HCT116 (cell line): Measurements from ENCODE around the gene TSPAN5. TPM values are rescaled to one million over a fixed set of nuclear protein-coding genes. Genes with fewer than 3 reads are reported as not detected.

Experiments
- ATAC-seq: fragments of 200-7000 bp; cut with Tn5 transposase; 2 replicates; pipeline ENCODE4 v1.9.1; 2020; ENCODE audit warnings: mild to moderate bottlenecking, moderate library complexity
- BruUV-seq: library from RNA; stranded (reverse); fragments of 400-500 nt; replicated peaks from 2 replicates; lab custom pipeline; 2021; lab: Mats Ljungman, UMichigan
- CTCF ChIA-PET: fragments of 300-600 bp; sonication (Branson Sonifier 250); formaldehyde crosslinking; loops from one replicate; lab custom pipeline; 2021; ENCODE audit warnings: antibody characterized with exemption; lab: Charles Lee
- POLR2A ChIA-PET: fragments of 300-600, 350-600 bp; sonication (Branson Sonifier 250); formaldehyde crosslinking; loops from one replicate; lab custom pipeline; 2021; ENCODE audit warnings: antibody characterized with exemption; lab: Charles Lee
- RAD21 ChIA-PET, 2 experiments: fragments of 300-600 bp; sonication (Branson Sonifier 250); formaldehyde crosslinking; loops; one replicate each; lab custom pipeline; 2023; ENCODE audit warnings: low total read pairs in 2 of 2; ENCODE audit not compliant: uncharacterized antibody in 2 of 2, unreplicated experiment in 2 of 2, low non-redundant PET in 1 of 2; lab: Charles Lee
- DNase-seq: peaks from one replicate; pipeline ENCODE4 v3.0.0-alpha.2; 2010; ENCODE audit warnings: low read depth, low spot score
- H2AFZ ChIP-seq: fragments of 200-600 bp; shearing (Covaris generic), sonication (generic); 2 replicates; pipeline ENCODE4 v1.6.1; 2017; ENCODE audit warnings: low read depth, mixed run types, mixed read lengths, antibody characterized with exemption, low read length; ENCODE audit not compliant: poor library complexity, severe bottlenecking
- H3K27ac ChIP-seq: 2 replicates; pipeline ENCODE4 v1.5.1; 2012; ENCODE audit warnings: low read depth, low read length
- H3K27me3 ChIP-seq: fragments of 200-600 bp; sonication (generic); 2 replicates; pipeline ENCODE4 v1.6.1; 2016; ENCODE audit warnings: mixed run types, low read length, mixed read lengths; ENCODE audit not compliant: insufficient read depth
- H3K36me3 ChIP-seq, 2 experiments: fragments of 200-500 bp in 1 of 2; fragments of 200-600 bp in 1 of 2; sonication (Bioruptor generic) in 1 of 2; sonication (generic) in 1 of 2; 2 replicates each; pipeline versions ENCODE4 v1.5.1 to v1.6.1; 2014 to 2016; ENCODE audit warnings: low read length in 2 of 2, inconsistent platforms in 1 of 2, mixed read lengths in 1 of 2, mixed run types in 1 of 2; ENCODE audit not compliant: insufficient read depth in 2 of 2, control insufficient read depth in 1 of 2
- H3K4me1 ChIP-seq, 2 experiments: fragments of 200-600 bp in 1 of 2; sonication (generic) in 1 of 2; 2 replicates each; pipeline versions ENCODE4 v1.5.1 to v1.6.1; 2012 to 2017; ENCODE audit warnings: low read length in 2 of 2, inconsistent platforms in 1 of 2, mild to moderate bottlenecking in 1 of 2, mixed read lengths in 1 of 2, mixed run types in 1 of 2, moderate library complexity in 1 of 2; ENCODE audit not compliant: insufficient read depth in 2 of 2, control insufficient read depth in 1 of 2
- H3K4me2 ChIP-seq: fragments of 200-600 bp; sonication (generic); 2 replicates; pipeline ENCODE4 v1.6.1; 2017; ENCODE audit warnings: mixed run types, low read length, mixed read lengths
- H3K4me3 ChIP-seq, 2 experiments: fragments of 200-600 bp in 1 of 2; sonication (generic) in 1 of 2; replicated peaks in 1 of 2; 2 replicates each; pipeline ENCODE4 v1.5.1; 2011 to 2016; ENCODE audit warnings: low read length in 2 of 2, control low read depth in 1 of 2, low read depth in 1 of 2, mild to moderate bottlenecking in 1 of 2, mixed read lengths in 1 of 2, mixed run types in 1 of 2
- H3K79me2 ChIP-seq: fragments of 200-600 bp; sonication (generic); 2 replicates; pipeline ENCODE4 v1.6.1; 2017; ENCODE audit warnings: mild to moderate bottlenecking, mixed run types, low read length, moderate library complexity, mixed read lengths; ENCODE audit not compliant: insufficient read depth
- H3K9ac ChIP-seq: fragments of 200-600 bp; sonication (generic); 2 replicates; pipeline ENCODE4 v1.6.1; 2016; ENCODE audit warnings: low read length, mixed read lengths
- H3K9me2 ChIP-seq: fragments of 200-600 bp; sonication (generic), shearing (Covaris generic); 2 replicates; pipeline ENCODE4 v1.6.1; 2017; ENCODE audit warnings: mixed run types, mild to moderate bottlenecking, moderate library complexity; ENCODE audit not compliant: insufficient read depth
- H3K9me3 ChIP-seq, 2 experiments: fragments of 200-500 bp in 1 of 2; fragments of 200-600 bp in 1 of 2; sonication (Bioruptor generic) in 1 of 2; sonication (generic) in 1 of 2; 2 replicates each; pipeline ENCODE4 v1.6.1; 2014 to 2017; ENCODE audit warnings: low read length in 2 of 2, mixed read lengths in 2 of 2, inconsistent platforms in 1 of 2, low read depth in 1 of 2, mild to moderate bottlenecking in 1 of 2, mixed run types in 1 of 2, moderate library complexity in 1 of 2; ENCODE audit not compliant: control insufficient read depth in 1 of 2, insufficient read depth in 1 of 2
- H4K20me1 ChIP-seq: fragments of 200-600 bp; sonication (generic), shearing (Covaris generic); 2 replicates; pipeline ENCODE4 v1.6.1; 2017; ENCODE audit warnings: mixed run types, mild to moderate bottlenecking, moderate library complexity; ENCODE audit not compliant: insufficient read depth
- CBX3 ChIP-seq: IDR thresholded peaks from 2 replicates; pipeline ENCODE4 v1.6.1; 2012; ENCODE audit warnings: low read depth
- EGR1 ChIP-seq: IDR thresholded peaks from 2 replicates; pipeline ENCODE4 v1.6.1; 2012; ENCODE audit warnings: low read depth
- FOSL1 ChIP-seq: IDR thresholded peaks from 2 replicates; pipeline ENCODE4 v1.6.1; 2012; ENCODE audit warnings: low read depth
- JUND ChIP-seq: IDR thresholded peaks from 2 replicates; pipeline ENCODE4 v1.6.1; 2012
- SP1 ChIP-seq: IDR thresholded peaks from 2 replicates; pipeline ENCODE4 v1.6.1; 2012; ENCODE audit warnings: low read depth
- SRF ChIP-seq: IDR thresholded peaks from 2 replicates; pipeline ENCODE4 v1.6.1; 2012; ENCODE audit warnings: low read depth
- intact Hi-C: fragments of 100-400 bp; cut with micrococcal nuclease; formaldehyde crosslinking; loops from 2 replicates; pipeline ENCODE4 v1.10.0; 2022
- total RNA-seq: library from RNA; stranded (reverse); gene quantifications from one replicate; pipeline ENCODE4 v1.2.1, GENCODE V29; 2021; ENCODE audit not compliant: unreplicated experiment
- TF ChIP-seq, protein P1 (sequence below): IDR thresholded peaks from 2 replicates; pipeline ENCODE4 v1.6.1; 2012
- TF ChIP-seq, protein P2 (sequence below): IDR thresholded peaks from 2 replicates; pipeline ENCODE4 v1.6.1; 2012
- TF ChIP-seq, protein P3 (sequence below), 3 experiments: fragments of 200-600 bp in 1 of 3; sonication (generic) in 1 of 3; IDR thresholded peaks in 2 of 3; conservative IDR thresholded peaks in 1 of 3; 2 replicates each; pipeline ENCODE4 v1.5.1; 2012 to 2017; ENCODE audit warnings: low read depth in 2 of 3, low read length in 2 of 3, antibody characterized with exemption in 1 of 3, borderline replicate concordance in 1 of 3, control low read depth in 1 of 3, mild to moderate bottlenecking in 1 of 3, mixed read lengths in 1 of 3, mixed run types in 1 of 3, moderate library complexity in 1 of 3; ENCODE audit not compliant: insufficient read depth in 1 of 3

Gene TSPAN5
- total RNA-seq, 1 experiment from 2014 or later: 56.8 TPM

DNA sequence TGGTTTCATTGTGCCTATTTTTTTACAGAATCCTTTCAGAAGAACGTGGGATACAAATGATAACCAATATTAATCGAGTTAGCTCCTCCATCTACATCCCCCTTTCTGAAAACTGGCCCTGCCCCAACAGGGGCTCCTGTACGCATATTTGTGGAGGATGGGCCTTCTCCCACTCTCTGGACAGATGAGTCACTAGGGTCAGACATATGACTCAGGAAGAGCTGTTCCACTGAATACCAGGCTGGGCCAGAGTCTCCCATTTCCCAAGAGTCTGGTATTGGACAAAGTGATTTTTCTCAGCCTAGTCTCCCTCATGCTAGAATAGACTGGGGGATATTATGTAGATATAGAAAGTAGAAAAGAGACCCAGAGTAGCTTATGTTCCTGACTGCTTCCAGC is 142.4 kb downstream of the TSPAN5 start:
- Histone ChIP-seq H3K9me3 (no peaks in the 10 kb centered on the region), H3K9me2 (no peaks in the 10 kb centered on the region), H3K36me3 (no peaks in the 10 kb centered on the region), H3K4me3 (peak overlapping the region in 1 of 2 experiments; percentile 28; a peak in 2 of 4 replicates), H3K9ac (0 out of 2 replicates have a peak overlapping the region, but pooled peaks have one; percentile 15), H3K27me3 (no peaks in the 10 kb centered on the region), H3K4me1 (peaks cover 48 to 65% of the 10 kb centered on the region in 2 experiments), H3K79me2 (peaks cover 91% of the 10 kb centered on the region), H3K27ac (no peak overlapping the region; the same call in 1 of the 2 replicates), H2AFZ (no peak overlapping the region), H3K4me2 (peak overlapping the region; percentile 65), H4K20me1 (no peaks in the 10 kb centered on the region)
- no TSS peak for BruUV-seq
- POLR2A ChIA-PET: interaction anchor here (1.4 kb wide), 1 partner anchor 14 kb away, joined by 3 read pairs; no protein-coding TSS in a partner anchor
- ATAC-seq (peak; percentile 85), DNase-seq (peak; percentile 31)
- TF ChIP-seq EGR1 (peak; percentile 53), SRF (no peak), FOSL1 (peak; percentile 82), CBX3 (peak; percentile 44; the same call in 1 of the 2 replicates), SP1 (0 out of 2 replicates have a peak, but pooled peaks have one; percentile 18), JUND (peak; percentile 70)
- TF ChIP-seq, protein P1, sequence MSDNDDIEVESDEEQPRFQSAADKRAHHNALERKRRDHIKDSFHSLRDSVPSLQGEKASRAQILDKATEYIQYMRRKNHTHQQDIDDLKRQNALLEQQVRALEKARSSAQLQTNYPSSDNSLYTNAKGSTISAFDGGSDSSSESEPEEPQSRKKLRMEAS: no peak
- TF ChIP-seq, protein P2, sequence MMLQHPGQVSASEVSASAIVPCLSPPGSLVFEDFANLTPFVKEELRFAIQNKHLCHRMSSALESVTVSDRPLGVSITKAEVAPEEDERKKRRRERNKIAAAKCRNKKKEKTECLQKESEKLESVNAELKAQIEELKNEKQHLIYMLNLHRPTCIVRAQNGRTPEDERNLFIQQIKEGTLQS: no peak
- TF ChIP-seq, protein P3, sequence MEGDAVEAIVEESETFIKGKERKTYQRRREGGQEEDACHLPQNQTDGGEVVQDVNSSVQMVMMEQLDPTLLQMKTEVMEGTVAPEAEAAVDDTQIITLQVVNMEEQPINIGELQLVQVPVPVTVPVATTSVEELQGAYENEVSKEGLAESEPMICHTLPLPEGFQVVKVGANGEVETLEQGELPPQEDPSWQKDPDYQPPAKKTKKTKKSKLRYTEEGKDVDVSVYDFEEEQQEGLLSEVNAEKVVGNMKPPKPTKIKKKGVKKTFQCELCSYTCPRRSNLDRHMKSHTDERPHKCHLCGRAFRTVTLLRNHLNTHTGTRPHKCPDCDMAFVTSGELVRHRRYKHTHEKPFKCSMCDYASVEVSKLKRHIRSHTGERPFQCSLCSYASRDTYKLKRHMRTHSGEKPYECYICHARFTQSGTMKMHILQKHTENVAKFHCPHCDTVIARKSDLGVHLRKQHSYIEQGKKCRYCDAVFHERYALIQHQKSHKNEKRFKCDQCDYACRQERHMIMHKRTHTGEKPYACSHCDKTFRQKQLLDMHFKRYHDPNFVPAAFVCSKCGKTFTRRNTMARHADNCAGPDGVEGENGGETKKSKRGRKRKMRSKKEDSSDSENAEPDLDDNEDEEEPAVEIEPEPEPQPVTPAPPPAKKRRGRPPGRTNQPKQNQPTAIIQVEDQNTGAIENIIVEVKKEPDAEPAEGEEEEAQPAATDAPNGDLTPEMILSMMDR (IDR thresholded peaks at IDR 0.05 in 2 of 3, conservative IDR thresholded peaks at IDR 0.05 in 1 of 3; ENCODE audit: borderline replicate concordance in 1 of 3, insufficient read depth in 1 of 3, low read depth in 2 of 3, low read length in 2 of 3): no peak
- intact Hi-C loops: loop anchor here (10.0 kb wide), 1 partner anchor 109 kb away; no protein-coding TSS in a partner anchor
- CTCF ChIA-PET: no interaction called here
- RAD21 ChIA-PET: no interaction called here
